ENCODE measurements around the gene HTR3C.

- TF ChIP-seq, protein P1, sequence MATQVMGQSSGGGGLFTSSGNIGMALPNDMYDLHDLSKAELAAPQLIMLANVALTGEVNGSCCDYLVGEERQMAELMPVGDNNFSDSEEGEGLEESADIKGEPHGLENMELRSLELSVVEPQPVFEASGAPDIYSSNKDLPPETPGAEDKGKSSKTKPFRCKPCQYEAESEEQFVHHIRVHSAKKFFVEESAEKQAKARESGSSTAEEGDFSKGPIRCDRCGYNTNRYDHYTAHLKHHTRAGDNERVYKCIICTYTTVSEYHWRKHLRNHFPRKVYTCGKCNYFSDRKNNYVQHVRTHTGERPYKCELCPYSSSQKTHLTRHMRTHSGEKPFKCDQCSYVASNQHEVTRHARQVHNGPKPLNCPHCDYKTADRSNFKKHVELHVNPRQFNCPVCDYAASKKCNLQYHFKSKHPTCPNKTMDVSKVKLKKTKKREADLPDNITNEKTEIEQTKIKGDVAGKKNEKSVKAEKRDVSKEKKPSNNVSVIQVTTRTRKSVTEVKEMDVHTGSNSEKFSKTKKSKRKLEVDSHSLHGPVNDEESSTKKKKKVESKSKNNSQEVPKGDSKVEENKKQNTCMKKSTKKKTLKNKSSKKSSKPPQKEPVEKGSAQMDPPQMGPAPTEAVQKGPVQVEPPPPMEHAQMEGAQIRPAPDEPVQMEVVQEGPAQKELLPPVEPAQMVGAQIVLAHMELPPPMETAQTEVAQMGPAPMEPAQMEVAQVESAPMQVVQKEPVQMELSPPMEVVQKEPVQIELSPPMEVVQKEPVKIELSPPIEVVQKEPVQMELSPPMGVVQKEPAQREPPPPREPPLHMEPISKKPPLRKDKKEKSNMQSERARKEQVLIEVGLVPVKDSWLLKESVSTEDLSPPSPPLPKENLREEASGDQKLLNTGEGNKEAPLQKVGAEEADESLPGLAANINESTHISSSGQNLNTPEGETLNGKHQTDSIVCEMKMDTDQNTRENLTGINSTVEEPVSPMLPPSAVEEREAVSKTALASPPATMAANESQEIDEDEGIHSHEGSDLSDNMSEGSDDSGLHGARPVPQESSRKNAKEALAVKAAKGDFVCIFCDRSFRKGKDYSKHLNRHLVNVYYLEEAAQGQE (IDR thresholded peaks at IDR 0.05; ENCODE audit: insufficient replicate concordance, low read depth): no peak
- TF ChIP-seq, protein P2, sequence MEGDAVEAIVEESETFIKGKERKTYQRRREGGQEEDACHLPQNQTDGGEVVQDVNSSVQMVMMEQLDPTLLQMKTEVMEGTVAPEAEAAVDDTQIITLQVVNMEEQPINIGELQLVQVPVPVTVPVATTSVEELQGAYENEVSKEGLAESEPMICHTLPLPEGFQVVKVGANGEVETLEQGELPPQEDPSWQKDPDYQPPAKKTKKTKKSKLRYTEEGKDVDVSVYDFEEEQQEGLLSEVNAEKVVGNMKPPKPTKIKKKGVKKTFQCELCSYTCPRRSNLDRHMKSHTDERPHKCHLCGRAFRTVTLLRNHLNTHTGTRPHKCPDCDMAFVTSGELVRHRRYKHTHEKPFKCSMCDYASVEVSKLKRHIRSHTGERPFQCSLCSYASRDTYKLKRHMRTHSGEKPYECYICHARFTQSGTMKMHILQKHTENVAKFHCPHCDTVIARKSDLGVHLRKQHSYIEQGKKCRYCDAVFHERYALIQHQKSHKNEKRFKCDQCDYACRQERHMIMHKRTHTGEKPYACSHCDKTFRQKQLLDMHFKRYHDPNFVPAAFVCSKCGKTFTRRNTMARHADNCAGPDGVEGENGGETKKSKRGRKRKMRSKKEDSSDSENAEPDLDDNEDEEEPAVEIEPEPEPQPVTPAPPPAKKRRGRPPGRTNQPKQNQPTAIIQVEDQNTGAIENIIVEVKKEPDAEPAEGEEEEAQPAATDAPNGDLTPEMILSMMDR (IDR thresholded peaks at IDR 0.05; ENCODE audit: insufficient read depth, low read length): no peak
- TF ChIP-seq POLR2AphosphoS5 (IDR thresholded peaks at IDR 0.05; ENCODE audit: low read depth): no peak
- no peak for TF ChIP-seq SPI1 (IDR thresholded peaks at IDR 0.05; ENCODE audit: borderline replicate concordance, low read depth)
- TF ChIP-seq GABPA (IDR thresholded peaks at IDR 0.05; ENCODE audit: low read depth): no peak
Measured at GRCh38 chr3:184037816-184038215, 15.0 kb upstream of the HTR3C start.
